Parathyroid adenoma (tissue), 2 donors: ENCODE results near the gene SHISA2.

Experiments
- H2AFZ ChIP-seq: fragments of 300-600 bp; sonication (generic); one replicate; pipeline ENCODE4 v1.7.0; 2017; ENCODE audit warnings: antibody characterized with exemption, mild to moderate bottlenecking
- H3K27ac ChIP-seq: fragments of 300-600 bp; sonication (generic); one replicate; pipeline ENCODE4 v1.7.0; 2017
- H3K27me3 ChIP-seq: fragments of 300-600 bp; sonication (generic); one replicate; pipeline ENCODE4 v1.7.0; 2017; ENCODE audit warnings: low read length; ENCODE audit not compliant: control insufficient read depth, insufficient read depth
- H3K36me3 ChIP-seq: fragments of 300-600 bp; sonication (generic); one replicate; pipeline ENCODE4 v1.7.0; 2017; ENCODE audit warnings: low read length; ENCODE audit not compliant: control insufficient read depth, insufficient read depth
- H3K4me1 ChIP-seq: fragments of 300-600 bp; sonication (generic); one replicate; pipeline ENCODE4 v1.7.0; 2017; ENCODE audit warnings: control low read depth
- H3K4me2 ChIP-seq: fragments of 300-600 bp; sonication (generic); one replicate; pipeline ENCODE4 v1.7.0; 2017; ENCODE audit warnings: low read length
- H3K4me3 ChIP-seq: fragments of 300-600 bp; sonication (generic); one replicate; pipeline ENCODE4 v1.7.0; 2017; ENCODE audit warnings: low read depth, low read length
- H3K79me2 ChIP-seq: fragments of 300-600 bp; sonication (generic); one replicate; pipeline ENCODE4 v1.7.0; 2017; ENCODE audit warnings: control low read depth
- H3K9ac ChIP-seq: fragments of 300-600 bp; sonication (generic); one replicate; pipeline ENCODE4 v1.7.0; 2017; ENCODE audit warnings: mild to moderate bottlenecking
- H3K9me3 ChIP-seq: fragments of 300-600 bp; sonication (generic); one replicate; pipeline ENCODE4 v1.7.0; 2017; ENCODE audit warnings: low read length; ENCODE audit not compliant: control insufficient read depth
- CTCF ChIP-seq: fragments of 300-600 bp; sonication (generic); IDR thresholded peaks from one replicate; pipeline ENCODE4 v1.7.0; 2017; ENCODE audit warnings: antibody characterized with exemption, mild to moderate bottlenecking
- donor health status: primary hyperparathyroidism.

SHISA2 gene

GRCh38 chr13:26017196-26017921 is 34.5 kb downstream of the SHISA2 start:
- Histone ChIP-seq H3K4me2 (no peak overlapping the region), H3K79me2 (no peaks in the 10 kb centered on the region), H3K4me3 (no peak overlapping the region), H2AFZ (no peak overlapping the region), H3K36me3 (no peaks in the 10 kb centered on the region), H3K27me3 (no peaks in the 10 kb centered on the region), H3K9me3 (no peaks in the 10 kb centered on the region), H3K9ac (no peak overlapping the region), H3K27ac (no peak overlapping the region), H3K4me1 (peaks cover 3% of the 10 kb centered on the region)
- TF ChIP-seq CTCF, result no peak

- no peak for TF ChIP-seq CTCF
- no peak overlapping the region for H3K4me2 ChIP-seq
- H2AFZ ChIP-seq, result no peak overlapping the region
- H3K4me3 ChIP-seq, result no peak overlapping the region
- H3K79me2 ChIP-seq, result no peaks in the 10 kb centered on the region
- H3K27ac ChIP-seq, result no peak overlapping the region
- H3K36me3 ChIP-seq, result no peaks in the 10 kb centered on the region
- H3K9ac ChIP-seq, result no peak overlapping the region
- no peaks in the 10 kb centered on the region for H3K27me3 ChIP-seq
- H3K9me3 ChIP-seq, result no peaks in the 10 kb centered on the region
- no peaks in the 10 kb centered on the region for H3K4me1 ChIP-seq
These were observed 35.6 kb downstream of the SHISA2 start for GRCh38 chr13:26016189-26016588.

GRCh38 chr13:26015271-26016125 is 36.3 kb downstream of the SHISA2 start:
- no peak overlapping the region for H3K4me2 ChIP-seq

DNA sequence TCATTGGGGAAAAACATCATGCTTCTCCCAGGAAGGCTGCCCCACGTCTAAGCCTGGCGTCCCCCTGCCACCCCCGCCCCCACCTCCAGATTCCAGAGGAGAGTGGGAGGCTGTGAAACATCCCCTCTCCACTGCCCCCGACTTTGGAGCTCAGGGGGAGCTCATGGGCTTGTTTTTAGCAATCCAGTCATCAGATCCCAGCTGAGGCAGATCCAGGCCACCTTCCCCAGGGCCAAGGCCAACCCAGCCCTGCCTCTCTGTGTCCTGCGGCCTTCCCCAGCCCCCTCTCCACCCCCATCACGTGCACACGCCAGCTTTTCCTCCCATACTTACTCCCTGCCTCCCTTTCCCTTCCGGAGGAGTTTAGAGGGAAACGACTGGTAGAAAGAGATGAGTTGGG is 38.8 kb downstream of the SHISA2 start:
- Histone ChIP-seq H3K27ac (no peak overlapping the region), H3K4me3 (no peak overlapping the region), H3K36me3 (no peaks in the 10 kb centered on the region)

More at GRCh38 chr13:26015271-26016125, 36.3 kb downstream of the SHISA2 start:
- Histone ChIP-seq H3K4me3 (no peak overlapping the region), H3K4me1 (no peaks in the 10 kb centered on the region), H3K36me3 (no peaks in the 10 kb centered on the region), H3K79me2 (no peaks in the 10 kb centered on the region), H3K9ac (no peak overlapping the region), H3K27me3 (no peaks in the 10 kb centered on the region), H2AFZ (no peak overlapping the region), H3K27ac (no peak overlapping the region), H3K9me3 (no peaks in the 10 kb centered on the region)
- TF ChIP-seq CTCF, result no peak

More for the DNA sequence above, 38.8 kb downstream of the SHISA2 start:
- Histone ChIP-seq H3K4me2 (no peak overlapping the region), H2AFZ (no peak overlapping the region), H3K9ac (no peak overlapping the region), H3K27me3 (no peaks in the 10 kb centered on the region), H3K79me2 (no peaks in the 10 kb centered on the region), H3K4me1 (no peaks in the 10 kb centered on the region), H3K9me3 (no peaks in the 10 kb centered on the region)
- no peak for TF ChIP-seq CTCF
